Hematopoietic multipotent progenitor cell treated with erythropoietin and hydrocortisone succinate and interleukin-3 and kit ligand, for 4 days (in vitro differentiated cells): Measurements from ENCODE around the gene VAMP2.

ENCODE experiments used
- DNase-seq: peaks from one replicate; pipeline ENCODE4 v3.0.0-alpha.2; 2015

The VAMP2 gene

DNA sequence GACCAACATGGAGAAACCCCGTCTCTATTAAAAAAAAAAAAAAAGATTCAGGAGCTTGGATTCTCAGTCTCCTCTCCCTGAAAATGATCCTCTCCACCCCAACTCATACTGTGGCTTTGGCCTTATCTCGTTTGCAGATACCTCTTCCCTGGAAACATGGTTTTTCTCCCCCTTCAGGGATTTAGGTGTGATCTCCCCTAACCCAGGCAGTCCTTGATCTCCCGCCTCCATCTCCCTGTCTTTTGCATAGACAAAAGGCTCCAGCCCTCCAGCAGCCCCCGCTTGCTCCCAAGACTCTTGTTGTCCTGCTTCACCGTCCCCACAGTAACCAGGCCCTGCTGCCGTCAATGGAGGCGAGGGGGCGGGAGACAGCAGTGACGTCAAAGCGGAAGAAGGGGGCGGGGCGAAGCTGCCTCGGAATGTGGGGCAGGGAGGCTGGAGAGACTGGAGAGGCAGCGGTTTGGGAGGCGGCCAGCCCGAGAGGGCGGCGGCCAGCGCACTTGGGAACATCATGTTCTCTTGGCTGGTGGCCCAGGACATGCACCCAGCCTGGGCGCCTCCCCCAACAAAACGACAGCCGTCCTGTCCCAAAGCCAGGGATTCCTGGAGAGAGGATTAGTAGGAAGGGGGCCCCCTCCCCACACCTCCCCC, 8.7 kb downstream of the VAMP2 start:
- DNase-seq: peak; percentile 98

DNA sequence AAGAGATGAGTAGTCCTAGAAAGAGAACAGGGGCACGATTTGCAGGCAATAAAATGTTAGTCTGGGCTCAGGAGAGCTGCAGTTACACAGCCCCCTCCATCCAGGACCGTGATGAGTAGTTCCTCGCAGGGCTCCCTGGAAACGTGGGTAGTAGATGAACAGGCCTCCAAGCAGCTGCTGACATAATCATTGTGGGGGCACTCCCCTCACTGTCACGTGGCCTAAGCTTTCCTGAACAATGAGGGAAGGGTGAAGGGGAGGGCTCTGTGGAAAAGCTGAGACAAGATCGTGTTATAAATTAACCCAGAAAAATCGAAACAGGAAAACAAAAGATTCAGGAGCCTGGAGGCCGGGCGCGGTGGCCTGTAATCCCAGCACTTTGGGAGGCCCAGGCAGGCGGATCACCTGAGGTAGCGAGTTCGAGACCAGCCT, 9.2 kb downstream of the VAMP2 start:
- peak; percentile 84 for DNase-seq

DNA sequence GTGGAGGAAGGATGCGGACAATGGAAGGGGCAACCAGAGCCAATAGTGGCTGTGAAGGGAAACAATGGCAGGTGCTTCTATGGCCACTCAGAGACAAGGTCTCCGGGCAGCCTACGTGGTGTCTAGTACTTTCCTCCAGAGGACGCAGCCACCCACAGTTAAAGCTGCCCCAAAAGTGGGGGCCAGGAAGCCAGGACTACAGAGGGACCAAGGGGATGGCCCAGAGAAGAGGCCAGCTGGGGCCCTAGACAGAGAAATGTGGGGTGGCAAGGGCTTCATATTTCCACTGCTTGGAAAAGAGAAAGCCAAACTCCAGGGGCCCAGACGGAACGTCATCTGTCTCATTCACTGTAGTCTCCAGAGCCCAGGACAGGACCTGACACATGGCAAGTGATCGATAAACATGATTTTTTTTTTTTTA, 9.7 kb downstream of the VAMP2 start:
- no peak for DNase-seq

DNA sequence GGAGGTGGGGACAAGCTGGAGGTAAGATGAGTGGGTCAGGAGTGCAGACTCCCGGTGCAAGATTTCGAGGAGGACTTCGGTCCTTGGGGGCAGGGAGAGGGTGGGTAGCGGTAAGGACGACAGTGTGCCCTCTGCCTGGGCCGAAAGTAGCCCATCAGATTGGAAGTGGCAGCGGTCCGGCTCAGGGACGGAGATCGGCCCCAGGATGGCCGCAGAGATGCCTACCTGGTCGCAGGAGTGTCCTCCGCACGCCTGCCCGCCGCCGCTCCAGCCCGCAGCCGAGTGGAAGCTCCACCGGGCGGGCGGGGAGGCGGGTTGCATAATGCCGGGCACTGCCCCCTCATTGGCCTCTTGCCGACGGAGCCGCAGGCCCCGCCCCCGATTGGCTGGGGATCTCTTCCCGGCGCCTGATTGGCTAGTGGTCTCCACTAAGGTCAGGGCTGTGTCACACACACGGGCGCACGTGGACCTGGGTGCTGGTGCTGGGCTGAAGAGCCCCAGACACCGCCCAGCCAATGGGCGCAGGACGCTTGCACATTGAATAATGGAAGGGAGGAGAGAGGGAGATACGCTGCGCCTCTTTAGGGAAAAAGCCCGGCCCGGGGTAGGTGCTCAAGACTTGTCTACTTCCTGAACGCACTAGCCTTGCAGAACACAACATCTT, 10.5 kb downstream of the VAMP2 start, which contains the start of gene PER1:
PER1 (minus strand) TSS at position 293 of the 664 bp plus-strand sequence. CDS start 1,698 bp downstream, outside the sequence.
- peak; percentile 98 for DNase-seq

DNA sequence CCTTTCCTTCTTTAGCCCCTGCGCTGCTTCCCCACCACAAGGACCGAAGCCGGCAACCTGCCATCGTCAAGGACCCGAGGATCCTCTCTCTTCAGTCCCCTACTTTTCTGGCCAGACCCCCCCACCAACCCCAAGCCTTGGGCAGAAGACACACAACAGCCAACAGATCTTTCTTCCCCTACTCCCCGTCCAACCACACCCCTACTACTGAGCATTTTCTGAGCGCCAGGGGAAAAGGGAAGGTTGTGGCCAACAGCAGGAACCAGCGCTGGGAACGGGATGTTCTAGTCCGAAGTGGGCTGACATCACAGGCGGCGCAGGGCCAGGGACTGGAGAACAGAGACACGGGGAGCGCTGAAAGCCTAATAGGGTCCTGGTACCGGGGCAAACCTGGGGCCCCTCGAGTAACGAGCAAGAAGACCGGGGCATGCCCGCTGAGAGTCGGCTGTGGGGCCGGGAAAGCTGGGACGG, 11.1 kb downstream of the VAMP2 start:
- DNase-seq: peak; percentile 66

DNA sequence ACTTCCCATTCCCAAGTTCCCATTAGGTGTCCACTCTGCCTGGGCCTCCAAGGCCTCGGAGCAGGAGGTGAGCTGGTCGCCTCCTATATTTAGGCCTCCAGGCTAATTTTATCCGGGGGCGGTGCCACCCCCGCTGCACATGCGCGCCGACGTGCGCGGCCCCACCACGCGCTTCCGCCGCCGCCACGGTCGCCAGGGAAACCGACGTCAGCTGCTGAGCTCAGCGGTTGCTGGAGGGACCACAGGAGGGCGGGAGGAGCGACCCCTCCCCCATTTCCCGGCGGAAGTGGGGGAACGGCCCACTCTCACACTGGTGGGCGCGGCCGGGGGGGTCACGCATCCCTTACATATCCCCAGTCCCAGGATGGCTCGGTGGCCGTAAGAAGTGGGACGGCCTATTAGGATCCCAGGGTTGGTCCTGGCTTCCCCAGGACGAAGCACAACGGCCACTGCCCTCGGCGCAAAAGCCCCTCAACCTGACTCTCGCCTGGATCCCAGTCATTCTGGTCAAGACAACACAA, 11.6 kb downstream of the VAMP2 start:
- DNase-seq: peak; percentile 91

DNA sequence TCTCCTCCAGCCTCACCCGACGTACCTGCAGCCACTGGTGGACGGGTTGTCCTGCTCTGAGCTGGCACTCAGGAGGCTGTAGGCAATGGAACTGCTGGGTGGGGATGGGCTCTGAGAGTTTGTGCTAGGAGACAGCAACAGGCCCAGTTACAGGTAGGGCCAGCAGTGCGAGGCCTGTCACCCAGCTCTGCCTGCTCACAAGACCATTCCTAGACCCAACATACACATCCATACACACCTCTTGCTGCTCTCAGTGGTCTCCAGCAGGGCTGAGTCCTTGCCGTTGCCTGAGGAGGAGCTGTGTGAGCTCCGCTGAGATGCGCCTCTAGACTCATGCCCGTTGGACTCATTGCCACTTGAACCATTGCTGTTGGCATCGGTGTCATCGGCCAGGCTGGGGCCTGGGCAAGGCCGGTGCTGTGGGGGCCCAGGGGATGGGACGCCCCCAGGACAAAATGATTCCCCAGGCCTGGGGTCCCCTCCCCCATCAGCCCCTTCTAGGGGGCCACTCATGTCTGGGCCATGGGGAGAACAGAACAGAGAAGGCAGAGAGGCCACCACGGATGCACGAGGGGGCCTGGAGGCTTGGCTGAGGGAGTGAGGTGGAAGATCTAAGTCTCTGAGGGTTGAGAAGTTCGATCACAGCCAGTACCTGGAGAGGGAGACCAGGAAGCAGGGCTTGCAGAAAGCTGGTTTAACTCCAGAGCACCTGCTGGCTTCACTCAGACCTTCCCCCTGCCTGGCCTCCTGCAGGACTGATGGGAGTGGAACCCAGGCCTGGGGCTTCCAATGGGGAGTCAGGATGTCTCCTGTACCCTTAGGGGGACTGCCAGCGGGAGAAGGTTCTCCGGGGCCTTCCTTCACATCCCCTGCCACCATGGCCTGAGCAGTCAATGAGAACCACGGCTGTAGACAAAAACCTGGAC, 12.3 kb downstream of the VAMP2 start:
- no peak for DNase-seq

DNA sequence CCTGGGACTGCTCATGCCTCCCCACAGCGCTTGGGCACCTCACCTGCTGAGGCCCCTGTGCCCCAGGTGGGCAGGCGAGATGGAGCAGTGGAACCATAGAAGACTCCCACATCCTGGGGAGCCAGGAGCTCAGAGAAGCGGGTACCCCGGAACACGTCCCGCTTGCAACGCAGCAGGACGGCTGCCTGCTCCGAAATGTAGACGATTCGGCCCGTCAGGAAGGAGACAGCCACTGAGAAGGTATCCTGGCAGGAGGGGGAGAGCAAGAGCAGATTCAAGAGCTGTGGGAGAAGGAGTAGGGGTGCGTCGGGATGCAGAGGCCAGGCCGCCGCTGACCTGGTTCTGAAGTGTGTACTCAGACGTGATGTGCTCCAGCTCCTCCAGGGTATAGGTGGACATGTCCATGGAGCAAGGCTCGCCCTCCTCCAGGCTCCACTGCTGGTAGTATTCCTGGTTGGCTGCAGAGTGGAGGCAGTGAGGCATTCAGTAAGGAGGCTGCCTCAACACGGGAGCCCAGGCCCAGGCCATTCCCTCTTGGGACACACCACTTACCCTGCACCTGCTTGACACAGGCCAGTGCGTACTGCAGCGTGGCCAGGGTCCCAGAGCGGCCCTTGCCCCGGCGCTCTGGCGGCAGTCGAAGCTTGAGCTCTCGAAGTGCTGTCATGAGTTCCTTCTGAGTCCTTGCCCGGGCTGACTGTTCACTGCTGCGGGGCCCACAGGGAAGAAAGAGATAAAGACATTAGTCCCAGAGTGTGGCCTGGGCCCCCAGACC, 13.1 kb downstream of the VAMP2 start:
- no peak for DNase-seq

DNA sequence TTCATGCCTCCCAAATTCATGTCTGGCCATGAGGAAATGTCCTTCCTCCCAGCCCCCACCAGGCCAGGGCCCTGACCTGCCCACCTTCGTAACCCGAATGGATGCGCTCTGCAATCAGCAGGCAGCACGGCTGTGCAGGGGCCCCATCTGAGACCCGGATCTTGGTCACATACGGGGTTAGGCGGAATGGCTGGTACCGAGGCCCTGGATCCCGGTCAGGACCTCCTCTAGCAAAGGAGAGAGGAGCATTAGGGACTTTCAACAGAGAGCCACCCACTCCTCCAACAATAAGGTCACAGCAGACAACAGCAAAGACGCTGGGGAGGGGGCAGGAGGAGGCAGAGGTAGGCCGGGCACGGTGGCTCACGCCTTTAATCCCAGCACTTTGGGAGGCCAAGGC, 14.2 kb downstream of the VAMP2 start:
- no peak for DNase-seq

DNA sequence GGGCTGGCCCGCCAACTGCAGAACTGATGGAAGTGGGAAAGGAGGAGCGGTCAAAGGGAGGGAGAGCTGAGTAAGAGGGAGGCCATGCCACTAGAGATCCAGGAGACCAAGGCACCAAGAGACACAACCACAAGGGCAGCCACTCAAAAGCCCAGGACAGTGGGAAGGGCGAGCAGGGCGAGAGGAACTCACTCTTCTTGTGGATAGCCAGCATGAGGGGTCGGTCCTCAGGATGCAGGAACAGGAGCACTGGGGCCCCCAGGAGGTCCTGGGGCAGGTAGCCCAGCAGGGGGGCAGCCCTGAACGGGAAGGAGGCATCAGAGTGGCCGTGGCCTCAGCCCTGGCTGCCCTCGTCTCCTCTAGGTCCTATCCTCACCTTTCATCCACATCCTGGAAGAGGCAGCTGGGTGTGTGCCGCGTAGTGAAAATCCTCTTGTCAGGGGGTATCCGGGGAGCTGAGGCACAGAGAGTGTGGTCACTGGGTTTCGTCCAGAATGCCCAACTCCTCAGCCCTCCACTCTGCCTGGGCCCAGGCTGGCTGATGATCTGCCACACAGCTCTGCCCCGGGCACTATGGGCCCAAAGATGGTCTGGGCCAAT, 14.8 kb downstream of the VAMP2 start:
- DNase-seq: no peak

DNA sequence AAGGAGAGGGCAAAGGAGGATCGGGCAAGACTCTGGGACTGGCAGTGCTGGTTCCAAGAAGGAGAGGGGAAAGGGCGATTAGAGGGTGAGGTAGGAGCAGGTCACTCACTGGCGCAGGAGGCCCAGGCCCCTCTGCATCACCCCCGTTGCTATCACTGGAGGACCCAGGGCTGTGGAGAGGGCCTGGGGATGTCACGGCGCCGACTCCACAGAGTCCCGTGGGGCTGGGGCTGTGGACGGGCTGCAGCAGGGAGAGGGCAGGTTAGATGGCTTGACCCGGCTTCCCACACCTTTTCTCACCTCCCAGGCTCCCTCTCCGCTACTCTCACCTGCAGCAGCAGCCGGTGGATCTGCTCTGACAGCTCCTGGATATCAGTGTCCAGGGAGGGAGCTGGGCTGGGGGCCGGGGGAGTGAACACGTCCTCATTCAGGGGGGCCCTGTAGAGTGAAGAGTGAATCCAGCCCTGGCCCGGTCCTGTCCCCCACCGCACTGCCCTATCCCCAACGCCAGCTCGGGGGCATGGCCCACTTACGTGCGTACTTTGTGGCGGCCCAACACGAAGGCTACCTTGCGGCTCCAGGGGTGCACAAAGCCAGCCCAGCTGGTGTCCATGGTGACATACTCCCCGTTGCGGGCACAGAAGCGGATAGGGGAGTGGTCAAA, 15.5 kb downstream of the VAMP2 start:
- no peak for DNase-seq

DNA sequence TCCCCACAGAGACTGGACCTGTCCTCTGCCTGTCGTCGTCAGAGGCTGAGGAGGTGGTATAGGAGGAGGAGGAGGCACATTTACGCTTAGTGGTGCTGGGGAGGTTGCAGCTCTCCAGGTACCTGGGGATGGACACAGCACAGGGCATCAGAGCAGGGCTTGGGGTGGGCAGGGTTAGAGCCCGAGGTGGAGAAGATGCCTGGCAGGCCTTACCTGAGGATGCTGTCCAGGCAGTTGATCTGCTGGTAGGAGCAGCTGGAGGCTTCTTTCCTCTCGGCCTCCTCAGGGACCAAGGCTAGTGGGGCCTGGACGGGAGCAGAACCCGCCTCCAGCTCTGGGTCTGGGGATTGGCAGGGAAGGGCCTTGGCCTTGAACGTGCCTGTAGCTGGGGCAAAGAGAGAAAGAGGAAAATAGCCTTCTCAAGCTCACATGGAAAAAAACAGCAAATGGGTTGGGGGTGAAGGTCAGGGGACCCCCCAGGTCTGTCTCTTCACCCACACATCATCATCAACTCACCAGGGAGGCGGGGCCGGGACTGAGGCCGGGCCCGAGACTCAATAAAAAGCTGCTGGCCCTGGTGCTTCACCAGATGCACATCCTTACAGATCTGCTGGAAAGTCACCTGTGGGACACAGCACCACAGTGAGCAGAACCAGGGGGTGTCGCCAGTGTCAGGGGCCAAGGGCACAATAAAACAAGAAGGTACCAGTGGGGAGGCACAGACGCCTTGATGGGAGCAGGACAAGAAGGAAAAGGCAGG, 16.2 kb downstream of the VAMP2 start:
- DNase-seq: no peak

DNA sequence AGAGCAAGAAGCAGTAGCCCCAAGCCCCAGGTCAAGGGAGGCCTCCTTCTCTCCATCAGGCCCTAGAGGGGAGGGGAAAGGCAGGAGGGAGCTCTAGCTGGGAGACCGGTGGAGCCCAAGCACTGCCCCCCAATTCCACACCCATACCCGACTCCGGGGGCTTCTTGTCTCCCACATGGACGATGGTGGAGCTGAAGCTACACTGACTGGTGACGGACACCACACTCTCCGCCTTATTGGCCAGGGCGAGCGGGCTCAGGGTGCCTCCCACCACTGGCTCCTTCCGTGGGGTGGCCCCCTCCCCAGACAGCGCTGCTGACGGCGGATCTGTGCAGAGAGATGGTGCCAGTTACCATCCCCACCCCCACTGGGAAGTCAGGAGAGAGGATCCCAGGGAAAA, 16.9 kb downstream of the VAMP2 start:
- no peak for DNase-seq

DNA sequence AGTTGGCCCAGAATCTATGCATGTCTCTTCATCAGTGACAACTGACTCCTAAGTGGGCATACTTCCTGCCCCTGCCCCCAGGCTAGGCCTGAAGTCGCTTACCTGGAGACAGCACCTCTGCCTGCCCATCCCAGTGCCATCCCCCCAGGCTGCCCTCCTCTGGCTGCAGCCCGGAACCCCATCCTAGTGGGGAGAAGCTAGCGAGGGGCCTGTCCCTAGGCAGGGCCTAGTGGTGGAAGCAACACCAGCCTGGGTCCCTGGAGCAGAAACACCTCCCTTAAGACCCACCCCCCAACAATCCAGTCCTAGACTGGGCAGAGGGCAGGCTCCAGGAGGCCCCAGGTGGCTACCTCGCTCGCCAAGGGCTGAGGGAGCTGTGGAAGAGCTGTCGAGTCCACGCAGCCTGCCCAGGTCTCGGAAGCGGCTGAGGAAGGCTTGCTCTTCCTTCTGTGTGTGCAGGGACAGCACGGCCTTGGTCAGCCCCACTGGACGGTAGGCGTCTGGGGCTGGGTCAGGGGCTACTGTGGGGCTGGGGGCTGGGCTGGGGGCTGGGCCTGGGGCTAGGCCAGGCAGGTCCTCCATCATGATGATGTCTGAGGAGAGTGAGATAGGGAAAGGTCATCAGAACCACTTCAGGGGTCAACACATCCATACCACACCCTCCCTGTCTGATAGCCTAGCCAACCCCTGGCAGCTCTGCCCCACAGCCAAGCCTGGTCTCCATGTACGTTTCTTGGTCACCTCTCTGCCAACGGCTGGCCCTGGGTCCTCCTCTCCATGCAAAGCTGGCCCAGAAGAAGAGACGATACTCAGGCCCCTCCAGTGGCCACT, 18.1 kb downstream of the VAMP2 start:
- no peak for DNase-seq

DNA sequence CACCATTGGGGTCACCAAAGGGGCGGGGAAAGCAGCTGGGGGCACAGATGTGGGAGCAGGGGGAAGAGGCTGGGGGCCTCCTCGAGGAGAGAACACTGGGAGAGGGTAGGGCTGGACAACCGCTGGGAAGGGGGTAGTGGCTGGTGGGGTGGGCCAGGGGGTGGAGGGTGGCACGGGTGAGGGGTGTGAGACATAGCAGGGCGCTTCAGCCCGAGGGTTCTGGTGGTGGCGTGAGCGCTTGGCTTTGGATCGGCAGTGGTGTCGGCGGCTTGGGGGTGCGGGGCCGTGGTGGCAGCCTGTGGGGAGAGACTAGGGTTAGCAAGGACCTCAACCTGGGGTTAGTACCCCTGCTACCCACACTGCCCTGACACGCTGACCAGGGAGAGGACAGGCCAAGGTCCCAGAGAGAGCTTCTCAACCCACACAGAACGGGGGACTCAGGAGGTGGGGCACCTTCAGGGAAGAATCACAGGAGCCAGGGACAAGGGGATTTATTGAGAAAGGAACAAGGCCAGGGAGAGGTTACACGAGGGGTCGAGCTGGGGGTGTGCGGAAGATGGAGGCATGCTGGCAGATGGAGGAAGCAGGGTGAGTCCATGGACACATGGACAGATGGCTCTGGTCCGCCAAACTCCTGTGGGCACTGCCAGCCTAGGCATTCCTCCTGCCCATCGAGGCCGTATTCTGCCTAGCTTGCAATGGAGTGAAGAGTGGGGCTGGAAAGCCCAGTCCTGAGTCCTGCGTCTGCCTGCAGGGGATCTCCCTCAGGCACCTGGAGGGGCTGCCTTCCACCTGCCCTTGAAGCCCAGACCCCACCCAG, 19.0 kb downstream of the VAMP2 start:
- no peak for DNase-seq

DNA sequence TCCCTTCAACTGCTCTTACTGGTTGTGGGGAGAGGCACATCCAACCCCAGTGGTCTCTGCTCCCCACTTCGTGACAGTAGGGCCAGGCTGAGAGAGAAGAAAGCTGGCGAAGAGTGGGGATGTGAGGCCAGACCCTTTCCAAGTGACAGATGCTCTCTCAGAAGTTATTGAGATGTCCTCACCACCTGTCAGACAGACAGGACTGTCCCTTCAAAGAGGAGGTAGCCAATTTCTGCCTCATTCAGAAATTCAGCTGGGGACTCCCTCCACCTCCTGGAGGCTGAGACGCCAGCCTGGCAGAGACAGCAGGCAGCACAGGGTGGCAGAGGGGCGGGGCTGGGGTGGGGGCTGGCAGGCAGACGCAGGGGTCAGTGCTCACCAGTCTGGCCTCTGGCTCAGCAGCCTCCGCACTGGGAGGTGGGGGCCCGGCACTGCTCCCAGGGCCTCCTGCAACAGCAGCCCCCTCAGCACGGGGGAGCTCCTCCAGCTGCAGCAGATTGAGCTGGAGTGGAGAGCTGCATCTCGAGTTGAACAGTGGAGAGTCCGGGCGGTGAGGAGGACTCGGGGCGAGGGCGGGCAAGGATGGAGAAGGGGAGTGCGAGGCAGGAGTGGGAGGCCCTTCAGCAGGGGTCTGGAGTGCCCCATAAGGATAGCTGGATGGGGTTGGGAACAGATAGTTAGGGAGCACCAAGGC, 19.7 kb downstream of the VAMP2 start:
- no peak for DNase-seq

DNA sequence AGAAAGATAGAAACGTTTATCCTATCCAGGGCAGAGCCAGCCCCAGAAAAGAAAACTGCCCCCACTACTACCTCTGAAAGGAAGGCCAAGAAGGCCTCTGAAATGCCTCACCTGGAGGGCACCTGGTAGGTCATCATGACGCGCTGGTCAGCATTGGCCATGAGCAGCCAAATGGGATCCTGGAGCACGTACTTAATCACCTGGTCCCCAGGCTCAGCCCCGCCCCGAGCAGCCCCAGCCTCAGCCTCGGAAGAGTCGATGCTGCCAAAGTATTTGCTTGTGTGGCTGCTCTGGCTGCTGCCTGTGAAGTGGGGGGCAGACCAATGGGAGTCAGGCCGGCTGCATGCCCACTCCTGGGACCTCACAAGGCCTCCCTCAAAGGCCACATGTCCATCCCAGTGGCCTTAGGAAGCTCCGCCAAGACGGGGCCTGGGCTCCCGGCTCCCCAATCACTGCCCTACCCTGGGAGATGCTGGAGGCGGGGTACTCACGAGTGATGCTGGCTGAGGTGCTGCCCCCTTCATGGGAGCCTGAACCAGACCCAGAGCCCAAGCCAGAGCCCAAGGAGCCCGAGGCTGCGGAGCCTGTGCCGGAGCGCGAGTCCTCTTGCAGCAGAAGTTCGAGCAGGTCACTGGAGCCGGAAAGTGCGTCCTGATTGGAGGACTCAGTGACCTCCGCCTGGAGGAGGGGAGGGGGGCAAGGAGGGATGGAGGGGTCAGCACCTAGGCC, 20.4 kb downstream of the VAMP2 start:
- DNase-seq: no peak
